Fibroblast of the aortic adventitia (primary cell): Measurements from ENCODE around the gene HBE1. TPM values are rescaled to one million over a fixed set of nuclear protein-coding genes. Genes with fewer than 3 reads are reported as not detected.

Experiments used
- DNase-seq: peaks from one replicate; pipeline ENCODE4 v3.0.0-alpha.2; 2010; ENCODE audit warnings: low read depth
- H3K4me3 ChIP-seq: 2 replicates; pipeline ENCODE4 v1.5.1; 2011; ENCODE audit warnings: low read depth, mild to moderate bottlenecking, control low read depth, low read length, moderate library complexity
- total RNA-seq: library from RNA; depleted of rRNA; stranded (reverse); fragments of >200 nt; gene quantifications from 2 replicates; pipeline ENCODE4 v1.2.3, GENCODE V29; 2012; ENCODE audit warnings: low replicate concordance
- TF ChIP-seq, protein P1 (sequence below): IDR thresholded peaks from 2 replicates; pipeline ENCODE4 v1.5.1; 2011; ENCODE audit warnings: mild to moderate bottlenecking, low read length, control low read depth, inconsistent platforms; ENCODE audit not compliant: insufficient read depth

The HBE1 gene
- total RNA-seq, 1 donor, result not detected

GRCh38 chr11:5290106-5290505 is 20.4 kb upstream of the HBE1 start:
- DNase-seq, result no peak
- H3K4me3 ChIP-seq, result no peak overlapping the region
- TF ChIP-seq, protein P1, sequence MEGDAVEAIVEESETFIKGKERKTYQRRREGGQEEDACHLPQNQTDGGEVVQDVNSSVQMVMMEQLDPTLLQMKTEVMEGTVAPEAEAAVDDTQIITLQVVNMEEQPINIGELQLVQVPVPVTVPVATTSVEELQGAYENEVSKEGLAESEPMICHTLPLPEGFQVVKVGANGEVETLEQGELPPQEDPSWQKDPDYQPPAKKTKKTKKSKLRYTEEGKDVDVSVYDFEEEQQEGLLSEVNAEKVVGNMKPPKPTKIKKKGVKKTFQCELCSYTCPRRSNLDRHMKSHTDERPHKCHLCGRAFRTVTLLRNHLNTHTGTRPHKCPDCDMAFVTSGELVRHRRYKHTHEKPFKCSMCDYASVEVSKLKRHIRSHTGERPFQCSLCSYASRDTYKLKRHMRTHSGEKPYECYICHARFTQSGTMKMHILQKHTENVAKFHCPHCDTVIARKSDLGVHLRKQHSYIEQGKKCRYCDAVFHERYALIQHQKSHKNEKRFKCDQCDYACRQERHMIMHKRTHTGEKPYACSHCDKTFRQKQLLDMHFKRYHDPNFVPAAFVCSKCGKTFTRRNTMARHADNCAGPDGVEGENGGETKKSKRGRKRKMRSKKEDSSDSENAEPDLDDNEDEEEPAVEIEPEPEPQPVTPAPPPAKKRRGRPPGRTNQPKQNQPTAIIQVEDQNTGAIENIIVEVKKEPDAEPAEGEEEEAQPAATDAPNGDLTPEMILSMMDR, result no peak

GRCh38 chr11:5289696-5290095 is 20.0 kb upstream of the HBE1 start:
- H3K4me3 ChIP-seq, result no peak overlapping the region
- TF ChIP-seq, protein P1, result no peak
- no peak for DNase-seq

DNA sequence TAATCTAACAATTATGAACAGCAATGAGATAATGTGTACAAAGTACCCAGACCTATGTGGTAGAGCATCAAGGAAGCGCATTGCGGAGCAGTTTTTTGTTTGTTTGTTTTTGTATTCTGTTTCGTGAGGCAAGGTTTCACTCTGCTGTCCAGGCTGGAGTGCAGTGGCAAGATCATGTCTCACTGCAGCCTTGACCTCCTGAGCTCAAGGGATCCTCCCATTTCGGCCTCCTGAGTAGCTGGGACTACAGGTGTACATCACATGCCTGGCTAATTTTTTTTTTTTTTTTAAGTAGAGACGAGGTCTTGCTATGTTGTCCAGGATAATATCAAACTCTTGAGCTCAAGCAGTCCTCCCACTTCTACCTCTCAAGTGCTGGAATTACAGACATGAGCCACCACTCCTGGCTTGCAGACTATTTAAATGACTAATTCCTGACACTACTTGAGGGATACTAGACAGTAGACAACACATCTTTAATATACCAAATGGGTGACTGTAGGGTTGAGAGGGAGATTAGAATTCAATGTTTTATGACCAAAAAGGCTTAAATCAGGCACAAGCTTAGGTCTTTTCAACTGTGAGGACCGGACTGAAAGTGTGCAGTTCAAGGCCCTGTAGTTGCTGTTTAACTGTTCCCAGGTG is 19.3 kb upstream of the HBE1 start:
- TF ChIP-seq, protein P1, result no peak
- H3K4me3 ChIP-seq, result no peak overlapping the region

DNA sequence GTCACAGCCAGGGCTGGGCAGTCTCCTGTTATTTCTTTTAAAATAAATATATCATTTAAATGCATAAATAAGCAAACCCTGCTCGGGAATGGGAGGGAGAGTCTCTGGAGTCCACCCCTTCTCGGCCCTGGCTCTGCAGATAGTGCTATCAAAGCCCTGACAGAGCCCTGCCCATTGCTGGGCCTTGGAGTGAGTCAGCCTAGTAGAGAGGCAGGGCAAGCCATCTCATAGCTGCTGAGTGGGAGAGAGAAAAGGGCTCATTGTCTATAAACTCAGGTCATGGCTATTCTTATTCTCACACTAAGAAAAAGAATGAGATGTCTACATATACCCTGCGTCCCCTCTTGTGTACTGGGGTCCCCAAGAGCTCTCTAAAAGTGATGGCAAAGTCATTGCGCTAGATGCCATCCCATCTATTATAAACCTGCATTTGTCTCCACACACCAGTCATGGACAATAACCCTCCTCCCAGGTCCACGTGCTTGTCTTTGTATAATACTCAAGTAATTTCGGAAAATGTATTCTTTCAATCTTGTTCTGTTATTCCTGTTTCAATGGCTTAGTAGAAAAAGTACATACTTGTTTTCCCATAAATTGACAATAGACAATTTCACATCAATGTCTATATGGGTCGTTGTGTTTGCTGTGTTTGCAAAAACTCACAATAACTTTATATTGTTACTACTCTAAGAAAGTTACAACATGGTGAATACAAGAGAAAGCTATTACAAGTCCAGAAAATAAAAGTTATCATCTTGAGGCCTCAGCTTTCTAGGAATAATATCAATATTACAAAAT is 18.6 kb upstream of the HBE1 start:
- H3K4me3 ChIP-seq, result no peak overlapping the region
- TF ChIP-seq, protein P1, result no peak
- DNase-seq, result peak; percentile 43

More for the DNA sequence above, 19.3 kb upstream of the HBE1 start:
- DNase-seq, result no peak

- H3K4me3 ChIP-seq, result no peak overlapping the region
- no peak for DNase-seq
- TF ChIP-seq, protein P1, result no peak
These were observed 17.2 kb upstream of the HBE1 start for GRCh38 chr11:5286901-5287300.

DNA sequence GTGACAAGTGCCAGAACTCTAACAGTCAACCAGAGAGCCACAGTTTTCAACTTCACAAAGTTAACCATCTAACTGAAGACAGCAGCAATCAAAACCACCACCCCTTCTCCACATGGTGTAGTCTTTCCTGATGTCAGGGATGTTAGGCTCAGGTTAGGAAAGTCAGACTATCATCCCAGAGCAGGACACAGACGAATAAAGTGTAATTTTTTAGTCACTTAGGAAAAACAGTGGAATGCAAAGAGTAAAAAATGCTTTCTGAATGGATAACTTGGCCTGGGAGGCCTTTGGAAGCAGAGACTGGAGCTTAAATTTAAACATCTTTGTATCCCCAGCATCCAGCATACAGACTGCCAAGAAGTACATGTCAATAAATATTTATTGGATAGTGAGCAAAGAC is 16.6 kb upstream of the HBE1 start:
- H3K4me3 ChIP-seq, result no peak overlapping the region
- TF ChIP-seq, protein P1, result no peak
- no peak for DNase-seq
